PC-9 (cell line): Measurements from ENCODE around the gene SLC2A4RG.

Experiments used
- EZH2 ChIP-seq: fragments of 200-600 bp; sonication (generic); IDR thresholded peaks from 2 replicates; pipeline ENCODE4 v1.8.0; 2017; ENCODE audit warnings: antibody characterized with exemption, low read depth
- TF ChIP-seq, protein P1 (sequence below): fragments of 200-600 bp; sonication (generic); conservative IDR thresholded peaks from 2 replicates; pipeline ENCODE4 v1.6.1; 2017; ENCODE audit warnings: mixed run types, antibody characterized with exemption, mild to moderate bottlenecking, moderate library complexity

DNA sequence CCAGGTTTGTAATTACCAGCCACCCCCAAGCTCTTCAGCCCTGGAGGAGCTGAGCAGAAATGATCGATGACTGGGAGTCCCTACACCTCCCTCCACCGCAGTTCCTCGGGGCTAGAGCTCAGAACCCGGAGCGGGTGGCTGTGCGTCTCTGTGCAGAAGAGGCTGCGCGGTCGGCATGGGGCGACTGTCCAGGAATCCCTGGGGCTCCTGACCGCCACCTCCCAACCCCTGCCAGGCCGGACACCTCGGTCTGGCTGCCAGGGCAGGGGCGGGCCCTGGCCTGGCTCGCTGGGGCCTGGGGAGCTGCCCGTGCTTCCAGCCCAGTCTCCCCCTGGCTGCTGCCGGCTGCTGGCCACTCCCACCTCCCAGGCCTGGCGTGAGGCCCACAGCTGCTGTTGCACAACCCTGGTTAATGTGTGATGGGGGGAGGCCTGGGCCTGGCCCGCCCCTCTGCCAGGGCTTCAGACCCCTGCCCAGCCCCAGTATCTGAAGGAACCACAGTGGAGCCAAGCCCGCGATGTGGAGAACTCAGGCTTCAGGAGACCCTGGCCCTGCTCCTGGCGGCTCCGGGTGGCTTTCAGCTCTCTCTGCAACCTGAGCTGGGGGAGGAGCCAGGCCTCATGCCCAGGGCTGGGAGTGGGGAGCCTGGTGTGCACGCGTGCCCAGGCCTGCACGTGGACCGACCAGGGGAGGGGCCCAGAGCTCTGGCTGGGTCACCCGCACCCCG lies 1.2 kb downstream of the SLC2A4RG start:
- TF ChIP-seq, protein P1, sequence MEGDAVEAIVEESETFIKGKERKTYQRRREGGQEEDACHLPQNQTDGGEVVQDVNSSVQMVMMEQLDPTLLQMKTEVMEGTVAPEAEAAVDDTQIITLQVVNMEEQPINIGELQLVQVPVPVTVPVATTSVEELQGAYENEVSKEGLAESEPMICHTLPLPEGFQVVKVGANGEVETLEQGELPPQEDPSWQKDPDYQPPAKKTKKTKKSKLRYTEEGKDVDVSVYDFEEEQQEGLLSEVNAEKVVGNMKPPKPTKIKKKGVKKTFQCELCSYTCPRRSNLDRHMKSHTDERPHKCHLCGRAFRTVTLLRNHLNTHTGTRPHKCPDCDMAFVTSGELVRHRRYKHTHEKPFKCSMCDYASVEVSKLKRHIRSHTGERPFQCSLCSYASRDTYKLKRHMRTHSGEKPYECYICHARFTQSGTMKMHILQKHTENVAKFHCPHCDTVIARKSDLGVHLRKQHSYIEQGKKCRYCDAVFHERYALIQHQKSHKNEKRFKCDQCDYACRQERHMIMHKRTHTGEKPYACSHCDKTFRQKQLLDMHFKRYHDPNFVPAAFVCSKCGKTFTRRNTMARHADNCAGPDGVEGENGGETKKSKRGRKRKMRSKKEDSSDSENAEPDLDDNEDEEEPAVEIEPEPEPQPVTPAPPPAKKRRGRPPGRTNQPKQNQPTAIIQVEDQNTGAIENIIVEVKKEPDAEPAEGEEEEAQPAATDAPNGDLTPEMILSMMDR, result no peak
- TF ChIP-seq EZH2, result no peak
